ENCODE results near the gene PNMT. TPM values are rescaled to one million over a fixed set of nuclear protein-coding genes. Genes with fewer than 3 reads are reported as not detected.

PNMT gene
- total and polyA plus RNA-seq, 2 of the 13 experiments (the other 11 are each of a cell fraction or from before 2014, with no cell fraction given), result 0.25 TPM; not detected in 1

DNA sequence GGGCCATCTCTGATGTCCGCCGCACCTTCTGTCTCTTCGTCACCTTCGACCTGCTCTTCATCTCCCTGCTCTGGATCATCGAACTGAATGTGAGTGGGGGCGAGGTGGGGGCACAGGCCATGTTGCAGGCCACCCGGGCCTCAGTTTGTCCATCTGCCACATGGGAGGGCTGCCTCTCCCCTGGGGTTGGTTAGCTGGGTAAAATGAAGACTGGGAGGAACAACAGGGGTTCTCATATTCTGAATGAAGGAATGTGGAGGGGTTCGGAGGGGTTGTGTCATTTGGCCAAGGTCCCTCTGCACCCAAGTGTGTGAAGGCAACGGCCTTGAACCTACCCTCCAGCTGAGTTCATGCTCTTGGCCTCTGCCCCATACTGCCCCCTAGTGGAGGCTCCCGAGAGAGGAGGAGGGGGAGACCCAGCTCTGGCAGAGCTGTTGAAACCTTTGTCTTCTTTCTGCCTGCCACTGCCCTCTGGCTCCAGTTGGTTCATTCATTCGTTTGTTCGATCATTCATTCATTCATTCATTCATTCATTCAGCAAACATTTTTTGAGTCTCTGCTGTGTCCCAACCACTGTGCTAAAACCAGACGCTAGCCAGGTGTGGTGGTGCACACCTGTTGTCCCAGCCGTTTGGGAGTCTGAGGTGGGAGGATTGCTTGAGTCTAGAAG lies 14.5 kb upstream of the PNMT start (continued):
- TF ChIP-seq, protein P1, sequence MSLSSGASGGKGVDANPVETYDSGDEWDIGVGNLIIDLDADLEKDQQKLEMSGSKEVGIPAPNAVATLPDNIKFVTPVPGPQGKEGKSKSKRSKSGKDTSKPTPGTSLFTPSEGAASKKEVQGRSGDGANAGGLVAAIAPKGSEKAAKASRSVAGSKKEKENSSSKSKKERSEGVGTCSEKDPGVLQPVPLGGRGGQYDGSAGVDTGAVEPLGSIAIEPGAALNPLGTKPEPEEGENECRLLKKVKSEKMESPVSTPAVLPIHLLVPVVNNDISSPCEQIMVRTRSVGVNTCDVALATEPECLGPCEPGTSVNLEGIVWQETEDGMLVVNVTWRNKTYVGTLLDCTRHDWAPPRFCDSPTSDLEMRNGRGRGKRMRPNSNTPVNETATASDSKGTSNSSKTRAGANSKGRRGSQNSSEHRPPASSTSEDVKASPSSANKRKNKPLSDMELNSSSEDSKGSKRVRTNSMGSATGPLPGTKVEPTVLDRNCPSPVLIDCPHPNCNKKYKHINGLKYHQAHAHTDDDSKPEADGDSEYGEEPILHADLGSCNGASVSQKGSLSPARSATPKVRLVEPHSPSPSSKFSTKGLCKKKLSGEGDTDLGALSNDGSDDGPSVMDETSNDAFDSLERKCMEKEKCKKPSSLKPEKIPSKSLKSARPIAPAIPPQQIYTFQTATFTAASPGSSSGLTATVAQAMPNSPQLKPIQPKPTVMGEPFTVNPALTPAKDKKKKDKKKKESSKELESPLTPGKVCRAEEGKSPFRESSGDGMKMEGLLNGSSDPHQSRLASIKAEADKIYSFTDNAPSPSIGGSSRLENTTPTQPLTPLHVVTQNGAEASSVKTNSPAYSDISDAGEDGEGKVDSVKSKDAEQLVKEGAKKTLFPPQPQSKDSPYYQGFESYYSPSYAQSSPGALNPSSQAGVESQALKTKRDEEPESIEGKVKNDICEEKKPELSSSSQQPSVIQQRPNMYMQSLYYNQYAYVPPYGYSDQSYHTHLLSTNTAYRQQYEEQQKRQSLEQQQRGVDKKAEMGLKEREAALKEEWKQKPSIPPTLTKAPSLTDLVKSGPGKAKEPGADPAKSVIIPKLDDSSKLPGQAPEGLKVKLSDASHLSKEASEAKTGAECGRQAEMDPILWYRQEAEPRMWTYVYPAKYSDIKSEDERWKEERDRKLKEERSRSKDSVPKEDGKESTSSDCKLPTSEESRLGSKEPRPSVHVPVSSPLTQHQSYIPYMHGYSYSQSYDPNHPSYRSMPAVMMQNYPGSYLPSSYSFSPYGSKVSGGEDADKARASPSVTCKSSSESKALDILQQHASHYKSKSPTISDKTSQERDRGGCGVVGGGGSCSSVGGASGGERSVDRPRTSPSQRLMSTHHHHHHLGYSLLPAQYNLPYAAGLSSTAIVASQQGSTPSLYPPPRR (CRISPR knock-in tag; IDR thresholded peaks at IDR 0.05; ENCODE audit: borderline replicate concordance), result 0 out of 2 replicates have a peak, but pooled peaks have one; percentile 16
- TF ChIP-seq, protein P2, sequence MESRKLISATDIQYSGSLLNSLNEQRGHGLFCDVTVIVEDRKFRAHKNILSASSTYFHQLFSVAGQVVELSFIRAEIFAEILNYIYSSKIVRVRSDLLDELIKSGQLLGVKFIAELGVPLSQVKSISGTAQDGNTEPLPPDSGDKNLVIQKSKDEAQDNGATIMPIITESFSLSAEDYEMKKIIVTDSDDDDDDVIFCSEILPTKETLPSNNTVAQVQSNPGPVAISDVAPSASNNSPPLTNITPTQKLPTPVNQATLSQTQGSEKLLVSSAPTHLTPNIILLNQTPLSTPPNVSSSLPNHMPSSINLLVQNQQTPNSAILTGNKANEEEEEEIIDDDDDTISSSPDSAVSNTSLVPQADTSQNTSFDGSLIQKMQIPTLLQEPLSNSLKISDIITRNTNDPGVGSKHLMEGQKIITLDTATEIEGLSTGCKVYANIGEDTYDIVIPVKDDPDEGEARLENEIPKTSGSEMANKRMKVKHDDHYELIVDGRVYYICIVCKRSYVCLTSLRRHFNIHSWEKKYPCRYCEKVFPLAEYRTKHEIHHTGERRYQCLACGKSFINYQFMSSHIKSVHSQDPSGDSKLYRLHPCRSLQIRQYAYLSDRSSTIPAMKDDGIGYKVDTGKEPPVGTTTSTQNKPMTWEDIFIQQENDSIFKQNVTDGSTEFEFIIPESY (CRISPR knock-in tag; IDR thresholded peaks at IDR 0.05), result no peak
- no peak for TF ChIP-seq ZNF530 (CRISPR knock-in tag; IDR thresholded peaks at IDR 0.05; ENCODE audit: low read depth)
- TF ChIP-seq EP300 (IDR thresholded peaks at IDR 0.05; ENCODE audit: low read depth in 2 of 2, low read length in 2 of 2), result peak in 1 of 2 experiments; percentile 53; a peak in 1 of 4 replicates
- no peak; the same call in 1 of the 2 replicates for TF ChIP-seq EP300 (CRISPR knock-in tag; IDR thresholded peaks at IDR 0.05; ENCODE audit: borderline replicate concordance)
- TF ChIP-seq ZMYM3 (CRISPR knock-in tag; IDR thresholded peaks at IDR 0.05), result peak; percentile 92
- TF ChIP-seq ZMYM4 (CRISPR knock-in tag; IDR thresholded peaks at IDR 0.05), result peak; percentile 48; the same call in 1 of the 2 replicates
- TF ChIP-seq, protein P3, sequence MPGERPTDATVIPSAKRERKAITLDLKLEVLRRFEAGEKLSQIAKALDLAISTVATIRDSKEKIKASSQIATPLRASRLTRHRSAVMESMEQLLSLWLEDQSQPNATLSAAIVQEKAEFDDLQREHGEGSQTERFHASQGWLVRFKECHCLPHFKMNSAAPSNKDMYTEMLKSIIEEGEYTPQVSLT (CRISPR knock-in tag; IDR thresholded peaks at IDR 0.05; ENCODE audit: borderline replicate concordance, low read depth), result no peak
- TF ChIP-seq, protein P4, sequence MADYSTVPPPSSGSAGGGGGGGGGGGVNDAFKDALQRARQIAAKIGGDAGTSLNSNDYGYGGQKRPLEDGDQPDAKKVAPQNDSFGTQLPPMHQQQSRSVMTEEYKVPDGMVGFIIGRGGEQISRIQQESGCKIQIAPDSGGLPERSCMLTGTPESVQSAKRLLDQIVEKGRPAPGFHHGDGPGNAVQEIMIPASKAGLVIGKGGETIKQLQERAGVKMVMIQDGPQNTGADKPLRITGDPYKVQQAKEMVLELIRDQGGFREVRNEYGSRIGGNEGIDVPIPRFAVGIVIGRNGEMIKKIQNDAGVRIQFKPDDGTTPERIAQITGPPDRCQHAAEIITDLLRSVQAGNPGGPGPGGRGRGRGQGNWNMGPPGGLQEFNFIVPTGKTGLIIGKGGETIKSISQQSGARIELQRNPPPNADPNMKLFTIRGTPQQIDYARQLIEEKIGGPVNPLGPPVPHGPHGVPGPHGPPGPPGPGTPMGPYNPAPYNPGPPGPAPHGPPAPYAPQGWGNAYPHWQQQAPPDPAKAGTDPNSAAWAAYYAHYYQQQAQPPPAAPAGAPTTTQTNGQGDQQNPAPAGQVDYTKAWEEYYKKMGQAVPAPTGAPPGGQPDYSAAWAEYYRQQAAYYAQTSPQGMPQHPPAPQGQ (CRISPR knock-in tag; IDR thresholded peaks at IDR 0.05; ENCODE audit: borderline replicate concordance), result no peak
- TF ChIP-seq ZNF430 (CRISPR knock-in tag; IDR thresholded peaks at IDR 0.05), result no peak
- TF ChIP-seq ZNF484 (CRISPR knock-in tag; IDR thresholded peaks at IDR 0.05; ENCODE audit: borderline replicate concordance, low read depth), result no peak
- peak; percentile 67; the same call in 1 of the 2 replicates for TF ChIP-seq ZSCAN9 (CRISPR knock-in tag; IDR thresholded peaks at IDR 0.05; ENCODE audit: borderline replicate concordance)
- no peak for TF ChIP-seq TMF1 (CRISPR knock-in tag; IDR thresholded peaks at IDR 0.05; ENCODE audit: low read depth)
- TF ChIP-seq FOSL2 (CRISPR knock-in tag; IDR thresholded peaks at IDR 0.05), result peak; percentile 39; the same call in 1 of the 2 replicates
- no peak for TF ChIP-seq FOXK1 (CRISPR knock-in tag; IDR thresholded peaks at IDR 0.05; ENCODE audit: borderline replicate concordance, low read depth)
- no peak for TF ChIP-seq ZNF343 (CRISPR knock-in tag; IDR thresholded peaks at IDR 0.05)
- no peak for TF ChIP-seq CREM (IDR thresholded peaks at IDR 0.05)
- no peak for TF ChIP-seq CREM (CRISPR knock-in tag; IDR thresholded peaks at IDR 0.05)
- peak; percentile 41; the same call in 1 of the 2 replicates for TF ChIP-seq ZNF501 (CRISPR knock-in tag; IDR thresholded peaks at IDR 0.05)
